Activated CD4-positive, alpha-beta T cell treated with anti-CD3 and anti-CD28 coated beads, Interleukin-2, Interleukin-4, amounts not matched to agents 100 ng/mL and 50 ng/mL, durations not matched to agents 16 hours and 8 hours (primary cell): Measurements from ENCODE around the gene AAMP.

Experiments
- DNase-seq: peaks from one replicate; pipeline ENCODE4 v3.0.0-alpha.2; 2020; ENCODE audit warnings: low spot score

AAMP gene

GRCh38 chr2:218293715-218294429 lies 23.9 kb upstream of the AAMP start:
- DNase-seq, result no peak

GRCh38 chr2:218292048-218293014 lies 22.4 kb upstream of the AAMP start, which contains the start of gene TMBIM1:
Gene TMBIM1 (minus strand): TSS chr2:218292503. CDS start chr2:218282141, 10,362 bp downstream.
- DNase-seq, result peak; percentile 77

GRCh38 chr2:218291318-218292047 lies 21.5 kb upstream of the AAMP start:
- no peak for DNase-seq

GRCh38 chr2:218290316-218291261 lies 20.7 kb upstream of the AAMP start:
- DNase-seq, result peak; percentile 44

DNA sequence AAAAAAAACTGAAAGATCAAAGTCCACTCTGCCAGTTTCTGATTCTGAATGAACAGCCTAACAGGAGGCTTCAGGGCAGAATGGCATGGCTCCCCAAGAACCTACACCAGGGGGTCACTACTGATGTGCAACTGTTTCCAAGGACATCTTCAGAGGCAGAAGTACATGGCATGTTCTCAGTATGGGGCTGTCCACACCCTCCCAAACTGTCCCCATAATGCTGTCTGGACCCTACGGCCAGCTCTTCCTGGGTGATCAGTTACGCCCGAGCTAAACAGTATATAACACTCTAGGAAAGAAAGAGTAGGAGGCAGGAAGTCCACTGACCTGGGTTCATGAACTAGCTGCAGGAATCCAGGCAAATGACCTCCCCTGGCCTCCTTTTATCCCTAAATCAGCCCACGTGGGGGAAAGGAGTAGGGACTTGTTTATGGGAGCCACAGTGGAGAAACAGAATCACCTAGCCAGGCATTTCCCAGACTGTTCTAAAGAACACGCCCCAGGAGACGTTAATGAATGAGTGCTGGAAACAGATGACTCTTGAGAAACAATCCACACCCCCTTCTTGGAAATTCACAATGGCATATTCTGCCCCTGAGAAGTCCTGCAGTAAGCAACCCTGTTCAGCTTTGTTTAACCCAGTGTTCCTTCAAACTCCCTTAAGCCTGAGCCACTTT lies 19.8 kb upstream of the AAMP start:
- DNase-seq, result no peak

DNA sequence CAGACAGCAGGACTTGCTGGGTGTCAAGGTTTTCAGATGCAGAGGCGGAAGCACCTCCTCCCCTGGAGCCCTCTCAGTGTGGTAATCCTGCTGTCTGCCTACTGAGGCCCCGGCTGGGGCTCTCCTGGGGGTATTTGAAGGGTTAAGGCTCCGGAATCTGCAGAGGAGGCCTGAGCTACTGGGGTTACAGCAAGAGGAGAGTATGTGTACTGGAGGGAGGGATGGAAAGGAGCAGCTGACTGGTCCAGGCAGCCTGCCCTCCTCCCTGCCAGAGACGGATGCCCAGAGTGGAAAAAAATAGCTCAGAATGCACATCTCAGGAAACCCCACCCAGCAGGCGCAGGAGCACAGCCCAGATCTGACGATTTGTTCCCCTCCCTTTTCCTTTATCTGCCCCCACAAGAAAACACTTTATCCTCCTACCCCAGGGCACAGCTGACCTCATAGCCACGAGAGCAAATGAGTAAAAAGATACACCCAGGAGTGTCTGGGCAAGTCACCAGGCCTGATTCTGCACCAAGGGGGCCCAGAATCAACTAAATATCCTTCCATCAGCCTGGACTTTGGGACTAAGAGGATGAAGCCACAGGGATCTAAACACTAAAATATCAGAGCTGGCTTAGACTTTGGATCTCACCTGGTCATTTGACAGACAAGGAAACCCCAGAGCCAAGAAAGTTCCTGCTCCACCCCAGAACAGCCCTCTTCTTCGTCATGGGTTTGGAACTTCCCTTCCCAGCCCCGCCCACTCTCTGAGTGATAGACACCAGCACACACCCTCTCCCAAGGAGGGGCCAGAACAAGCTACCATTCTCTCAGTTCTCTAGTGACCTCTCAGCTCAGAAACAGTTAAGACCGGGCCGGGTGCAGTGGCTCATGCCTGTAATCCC lies 16.9 kb upstream of the AAMP start:
- DNase-seq, result peak; percentile 87

- no peak for DNase-seq
These were observed 15.7 kb upstream of the AAMP start for GRCh38 chr2:218285604-218286003.

DNA sequence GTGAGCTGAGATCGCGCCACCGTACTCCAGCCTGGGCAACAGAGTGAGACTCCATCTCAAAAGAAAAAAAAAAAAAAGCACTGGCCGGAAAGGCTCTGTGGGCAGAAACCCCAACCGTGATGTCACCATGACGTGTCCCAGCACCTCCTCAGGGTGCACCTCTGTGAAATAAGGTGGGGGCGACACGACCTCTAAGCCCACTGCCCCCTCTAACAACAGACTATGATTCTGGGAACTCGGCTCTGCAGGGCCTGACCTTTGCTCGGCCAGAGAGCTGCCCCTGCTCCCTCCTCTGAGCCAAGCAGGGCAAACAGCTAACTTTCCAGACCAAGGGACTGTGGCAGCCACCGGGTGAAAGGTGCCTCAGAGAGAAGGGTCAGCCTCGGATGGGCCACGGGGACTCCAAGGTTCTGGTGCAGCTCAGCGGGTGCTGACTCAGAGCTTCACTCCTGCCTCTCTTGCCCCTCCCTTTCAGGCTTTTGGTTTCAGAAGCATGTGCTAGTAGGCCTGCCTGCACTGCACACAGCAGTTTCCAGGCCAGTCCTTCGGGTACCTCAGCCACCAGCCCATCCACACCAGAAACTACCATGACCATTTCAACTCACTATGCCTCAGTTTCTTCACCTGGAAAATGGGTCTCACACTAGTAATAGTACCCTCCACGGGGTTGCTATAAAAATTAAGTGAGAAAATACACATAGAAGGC lies 14.3 kb upstream of the AAMP start:
- DNase-seq, result peak; percentile 84

GRCh38 chr2:218282173-218282991 lies 12.4 kb upstream of the AAMP start:
- no peak for DNase-seq

GRCh38 chr2:218281449-218281848 lies 11.5 kb upstream of the AAMP start:
- DNase-seq, result no peak

DNA sequence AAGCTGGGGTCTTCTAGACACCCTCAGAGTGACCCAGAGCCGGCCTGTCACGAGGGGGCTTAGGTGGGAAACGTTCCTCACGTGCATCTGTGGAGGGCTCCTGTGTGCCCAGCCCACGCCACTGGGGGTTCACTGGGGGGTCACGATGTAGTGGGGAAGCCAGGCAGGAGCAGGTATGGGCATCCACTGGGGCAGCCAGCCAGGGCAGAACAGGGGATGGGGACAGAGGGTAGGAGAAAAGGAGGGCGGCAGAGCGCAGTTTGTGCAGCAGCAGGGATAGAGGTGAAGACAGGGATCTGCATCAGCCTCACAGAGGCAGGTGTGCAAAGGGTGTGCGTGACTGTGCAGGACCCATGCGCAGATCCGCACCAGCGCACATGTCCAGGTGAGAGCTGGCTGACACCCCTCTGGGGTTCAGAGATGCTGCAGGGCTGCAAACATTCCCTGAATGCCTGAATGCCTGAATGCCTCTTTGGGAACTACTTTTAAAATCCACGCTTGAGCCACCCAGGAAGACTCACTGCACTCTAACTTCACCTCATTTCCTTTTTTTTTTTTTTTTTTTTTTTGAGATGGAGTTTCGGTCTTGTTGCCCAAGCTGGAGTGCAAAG lies 10.4 kb upstream of the AAMP start:
- DNase-seq, result no peak

- DNase-seq, result no peak
These were observed 8.8 kb upstream of the AAMP start for GRCh38 chr2:218278531-218279360.

GRCh38 chr2:218277921-218278320 lies 8.0 kb upstream of the AAMP start:
- DNase-seq, result no peak

DNA sequence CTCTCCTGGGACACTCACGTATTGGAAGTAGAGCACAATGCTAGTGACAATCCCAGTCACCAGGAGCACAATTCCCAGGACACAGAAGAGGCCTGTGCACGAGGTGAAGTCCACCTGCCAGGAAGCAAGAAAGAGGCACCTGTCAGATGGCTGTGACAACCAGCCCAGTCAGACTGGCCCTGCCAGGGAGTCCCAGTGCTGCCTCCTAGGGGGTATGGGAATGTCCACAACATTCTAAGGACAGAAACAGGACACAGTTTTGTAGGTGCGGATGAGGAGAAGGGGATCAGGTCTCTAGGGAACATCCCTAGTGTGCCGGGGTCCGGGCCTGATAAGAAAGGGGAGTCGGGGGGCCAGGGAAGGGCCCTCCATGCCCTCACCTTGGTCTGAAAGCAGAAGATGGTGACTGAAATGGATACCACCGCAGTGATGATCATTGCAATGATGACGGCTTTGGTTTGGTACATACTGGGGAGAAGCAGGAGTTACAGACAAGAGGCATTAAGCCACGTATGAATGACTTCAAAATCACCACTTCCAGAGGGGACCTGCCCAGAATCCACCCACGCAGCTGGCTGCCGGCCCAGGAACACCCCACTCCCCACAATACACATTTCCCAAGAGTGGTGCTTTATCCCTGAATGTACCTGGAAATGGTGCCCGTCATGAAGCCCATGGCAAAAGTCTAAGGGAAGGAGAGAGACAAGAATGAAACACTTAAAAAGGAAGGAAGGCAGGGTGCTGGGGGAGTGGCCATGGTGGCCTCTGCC lies 7.2 kb upstream of the AAMP start:
- DNase-seq, result no peak

DNA sequence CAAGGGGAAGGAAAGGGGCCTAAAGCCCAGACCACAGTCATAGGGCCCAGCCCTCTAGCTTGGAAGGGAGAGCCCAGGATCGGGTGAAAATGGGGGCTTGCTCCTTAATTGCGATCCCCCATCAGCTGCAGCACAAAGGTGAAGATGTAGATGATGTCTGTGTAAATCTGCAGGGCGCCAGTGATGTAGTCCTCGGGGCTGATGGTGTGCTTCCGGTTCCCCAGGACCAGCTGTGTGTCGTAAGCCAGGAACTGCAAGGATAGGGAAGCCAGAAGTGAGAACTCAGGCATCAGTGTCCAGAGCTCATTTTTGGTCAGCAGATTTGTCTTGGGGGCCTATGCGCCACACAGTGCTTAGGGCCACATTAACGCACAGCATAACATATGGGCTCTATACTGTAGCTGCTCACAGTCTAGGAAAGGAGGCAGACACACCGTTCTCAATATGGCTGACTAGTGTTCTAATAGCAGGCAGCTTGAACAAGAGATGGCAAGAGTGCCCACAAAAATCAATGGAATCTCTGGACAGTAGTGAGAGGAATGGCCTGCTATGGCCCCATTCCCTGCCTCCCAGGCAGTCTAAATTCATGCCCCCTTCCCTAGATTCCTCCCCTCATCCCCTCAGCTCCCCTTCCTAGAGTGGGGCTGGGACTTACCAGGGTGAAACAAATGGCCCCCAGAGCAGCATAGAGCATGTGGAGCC lies 5.6 kb upstream of the AAMP start:
- no peak for DNase-seq
